Activated T-helper 17 cell treated with anti-CD3 and anti-CD28 coated beads, Interleukin-2, amount 50 U/mL, for 72 hours (primary cell): Measurements from ENCODE around the gene DNMT3B. TPM values are rescaled to one million over a fixed set of nuclear protein-coding genes. Genes with fewer than 3 reads are reported as not detected.

ENCODE experiments used
- ATAC-seq: fragments of 150-1000 bp; cut with Tn5 transposase; replicated peaks from 2 replicates; pipeline ENCODE4 v1.10.0; 2021; ENCODE audit warnings: mild to moderate bottlenecking, moderate library complexity
- H3K27ac Mint-ChIP-seq: one replicate; pipeline ENCODE4 v1.8.0; 2022; ENCODE audit warnings: mixed read lengths
- H3K27me3 Mint-ChIP-seq: one replicate; pipeline ENCODE4 v1.8.0; 2022; ENCODE audit warnings: mixed read lengths
- H3K36me3 Mint-ChIP-seq: one replicate; pipeline ENCODE4 v1.8.0; 2022; ENCODE audit warnings: low read depth, mild to moderate bottlenecking, mixed read lengths
- H3K4me1 Mint-ChIP-seq: one replicate; pipeline ENCODE4 v1.8.0; 2022; ENCODE audit warnings: mixed read lengths
- H3K4me3 Mint-ChIP-seq: one replicate; pipeline ENCODE4 v1.8.0; 2022; ENCODE audit warnings: mild to moderate bottlenecking, mixed read lengths
- H3K9me3 Mint-ChIP-seq: one replicate; pipeline ENCODE4 v1.8.0; 2022; ENCODE audit warnings: mixed read lengths
- total RNA-seq, 2 donors: library from RNA; stranded (reverse); gene quantifications; one replicate each; pipeline ENCODE4 v1.2.3, GENCODE V29; 2022

The DNMT3B gene
- total RNA-seq, 2 donors from 2014 or later = 0.16 to 0.99 TPM

DNA sequence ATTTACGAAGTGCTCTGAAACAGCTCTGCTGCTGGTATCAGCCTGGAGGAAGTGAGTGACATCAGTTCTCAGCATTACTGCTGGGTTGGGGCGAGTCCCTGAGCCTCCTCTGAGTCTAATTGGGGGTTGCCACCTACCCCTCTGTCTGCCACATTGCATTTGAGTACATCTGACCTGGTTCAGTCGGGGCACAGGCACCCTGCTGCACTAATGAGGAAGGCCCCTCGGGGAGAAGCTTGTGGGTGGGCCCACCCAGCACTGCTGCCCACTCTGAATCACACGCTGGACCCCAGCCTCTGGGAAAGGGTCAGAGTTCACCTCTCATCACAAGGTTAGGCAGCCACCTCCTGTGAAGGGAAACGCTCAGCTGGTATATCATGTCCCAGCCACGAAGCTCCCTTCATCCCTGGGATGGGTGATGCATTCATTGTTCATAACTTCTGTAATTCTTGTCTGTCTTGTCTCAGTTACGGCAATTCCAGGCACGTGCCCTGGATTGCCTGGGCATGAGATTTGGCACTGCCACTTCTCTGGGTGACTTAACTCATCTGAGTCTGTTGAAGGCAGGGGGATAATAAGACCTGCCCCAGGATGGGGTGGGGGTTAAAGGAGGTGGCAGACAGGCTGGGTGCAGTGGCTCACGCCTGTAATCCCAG, 13.3 kb downstream of the DNMT3B start:
- ATAC-seq = no peak
- Mint-ChIP-seq H3K27me3 (no peaks in the 10 kb centered on the region), H3K27ac (no peak overlapping the region), H3K9me3 (no peaks in the 10 kb centered on the region), H3K36me3 (no peaks in the 10 kb centered on the region), H3K4me1 (peaks cover 8% of the 10 kb centered on the region), H3K4me3 (no peak overlapping the region)

GRCh38 chr20:32777177-32777956, 15.2 kb downstream of the DNMT3B start:
- peak overlapping the region; percentile 12 for H3K27ac Mint-ChIP-seq
- ATAC-seq = no peak
- H3K27me3 Mint-ChIP-seq = no peaks in the 10 kb centered on the region
- H3K4me1 Mint-ChIP-seq = peaks cover 3% of the 10 kb centered on the region
- H3K36me3 Mint-ChIP-seq = no peaks in the 10 kb centered on the region
- H3K4me3 Mint-ChIP-seq = no peak overlapping the region
- no peaks in the 10 kb centered on the region for H3K9me3 Mint-ChIP-seq

DNA sequence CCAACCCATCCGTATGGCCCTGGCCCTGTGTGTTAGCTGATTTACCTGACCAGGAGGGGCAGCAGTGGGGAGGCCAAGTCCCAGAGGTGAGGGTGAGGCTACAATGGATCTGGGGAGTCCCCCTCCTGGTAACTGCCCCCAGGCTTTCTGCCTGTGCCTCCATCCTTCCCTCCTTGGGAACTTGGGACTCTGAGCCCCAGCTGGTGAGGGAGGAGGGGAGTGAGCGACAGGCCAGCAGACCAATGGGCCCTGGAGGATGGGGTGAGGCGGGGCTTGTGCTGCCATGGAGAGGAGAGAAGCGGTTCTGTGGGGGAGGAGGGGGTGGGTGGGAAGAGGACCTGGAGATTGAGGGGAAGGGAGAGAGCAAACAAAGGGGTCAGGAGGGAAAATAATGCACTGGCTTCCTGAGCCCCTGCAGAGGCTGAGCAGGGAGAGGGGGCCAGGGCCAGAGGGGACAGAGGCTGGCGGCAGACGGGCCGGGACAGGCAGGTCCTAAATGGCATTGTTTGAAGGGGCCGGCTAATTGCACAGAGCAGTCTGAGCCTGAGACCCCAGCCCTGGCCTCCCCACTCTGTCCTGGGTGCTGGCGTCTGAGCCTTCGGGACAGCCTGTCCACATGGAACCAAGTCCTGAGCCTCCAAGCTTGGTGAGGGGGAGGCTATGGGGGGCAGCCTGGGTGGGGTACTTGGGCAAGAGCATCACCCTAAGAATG, 17.5 kb downstream of the DNMT3B start:
- Mint-ChIP-seq H3K36me3 (no peaks in the 10 kb centered on the region), H3K27me3 (no peaks in the 10 kb centered on the region), H3K27ac (no peak overlapping the region), H3K9me3 (no peaks in the 10 kb centered on the region), H3K4me1 (peaks cover 3% of the 10 kb centered on the region), H3K4me3 (no peak overlapping the region)
- ATAC-seq = no peak

- H3K4me3 Mint-ChIP-seq = no peak overlapping the region
- ATAC-seq = no peak
- H3K27me3 Mint-ChIP-seq = no peaks in the 10 kb centered on the region
- H3K9me3 Mint-ChIP-seq = no peaks in the 10 kb centered on the region
- H3K36me3 Mint-ChIP-seq = no peaks in the 10 kb centered on the region
- H3K27ac Mint-ChIP-seq = no peak overlapping the region
- peaks cover 3% of the 10 kb centered on the region for H3K4me1 Mint-ChIP-seq
Measured at GRCh38 chr20:32780278-32780677, 18.1 kb downstream of the DNMT3B start.

GRCh38 chr20:32780749-32781655, 18.8 kb downstream of the DNMT3B start:
- Mint-ChIP-seq H3K27ac (no peak overlapping the region), H3K4me1 (peaks cover 3% of the 10 kb centered on the region), H3K4me3 (no peak overlapping the region), H3K36me3 (no peaks in the 10 kb centered on the region), H3K27me3 (no peaks in the 10 kb centered on the region), H3K9me3 (no peaks in the 10 kb centered on the region)
- no peak for ATAC-seq

DNA sequence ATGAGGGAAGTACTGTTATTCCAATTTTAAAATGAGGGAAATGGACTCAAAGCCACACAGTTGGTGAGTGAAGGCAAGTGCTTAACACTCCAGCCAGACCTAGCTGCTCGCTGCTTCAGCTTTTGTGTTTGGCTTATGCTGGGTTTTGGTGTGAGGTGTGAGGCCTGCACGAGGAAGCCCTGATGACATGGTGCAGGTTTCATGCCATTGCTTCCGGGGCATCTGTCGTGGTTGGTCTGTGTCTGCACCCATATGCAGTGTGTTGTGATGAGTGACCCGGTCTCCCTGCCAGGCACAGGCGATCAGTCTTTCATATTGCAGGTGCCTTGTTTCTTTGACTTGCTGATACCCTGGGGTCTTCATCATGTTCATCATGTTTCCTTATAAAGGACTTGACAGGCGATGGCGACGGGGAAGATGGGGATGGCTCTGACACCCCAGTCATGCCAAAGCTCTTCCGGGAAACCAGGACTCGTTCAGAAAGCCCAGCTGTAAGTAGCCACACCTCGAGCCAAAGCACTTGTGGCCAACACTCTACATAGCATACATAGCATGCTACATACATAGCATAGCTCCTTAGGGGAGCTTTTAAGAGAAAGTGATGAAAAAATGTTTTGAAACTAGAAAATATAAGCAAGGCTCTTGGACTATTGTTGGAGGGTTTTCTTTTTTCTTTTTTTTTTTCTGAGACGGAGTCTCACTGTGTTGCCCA, 22.3 kb downstream of the DNMT3B start:
- Mint-ChIP-seq H3K9me3 (no peaks in the 10 kb centered on the region), H3K36me3 (no peaks in the 10 kb centered on the region), H3K27ac (no peak overlapping the region), H3K4me3 (no peak overlapping the region), H3K27me3 (no peaks in the 10 kb centered on the region), H3K4me1 (no peaks in the 10 kb centered on the region)
- ATAC-seq = no peak

- Mint-ChIP-seq H3K4me3 (no peak overlapping the region), H3K27ac (peak overlapping the region; percentile 49), H3K27me3 (no peaks in the 10 kb centered on the region), H3K9me3 (no peaks in the 10 kb centered on the region), H3K4me1 (no peaks in the 10 kb centered on the region), H3K36me3 (no peaks in the 10 kb centered on the region)
- no peak for ATAC-seq
Measured at GRCh38 chr20:32786059-32786760, 24.0 kb downstream of the DNMT3B start.

GRCh38 chr20:32787168-32787567, 25.0 kb downstream of the DNMT3B start:
- H3K27me3 Mint-ChIP-seq = no peaks in the 10 kb centered on the region
- no peak for ATAC-seq
- H3K27ac Mint-ChIP-seq = peak overlapping the region; percentile 49

DNA sequence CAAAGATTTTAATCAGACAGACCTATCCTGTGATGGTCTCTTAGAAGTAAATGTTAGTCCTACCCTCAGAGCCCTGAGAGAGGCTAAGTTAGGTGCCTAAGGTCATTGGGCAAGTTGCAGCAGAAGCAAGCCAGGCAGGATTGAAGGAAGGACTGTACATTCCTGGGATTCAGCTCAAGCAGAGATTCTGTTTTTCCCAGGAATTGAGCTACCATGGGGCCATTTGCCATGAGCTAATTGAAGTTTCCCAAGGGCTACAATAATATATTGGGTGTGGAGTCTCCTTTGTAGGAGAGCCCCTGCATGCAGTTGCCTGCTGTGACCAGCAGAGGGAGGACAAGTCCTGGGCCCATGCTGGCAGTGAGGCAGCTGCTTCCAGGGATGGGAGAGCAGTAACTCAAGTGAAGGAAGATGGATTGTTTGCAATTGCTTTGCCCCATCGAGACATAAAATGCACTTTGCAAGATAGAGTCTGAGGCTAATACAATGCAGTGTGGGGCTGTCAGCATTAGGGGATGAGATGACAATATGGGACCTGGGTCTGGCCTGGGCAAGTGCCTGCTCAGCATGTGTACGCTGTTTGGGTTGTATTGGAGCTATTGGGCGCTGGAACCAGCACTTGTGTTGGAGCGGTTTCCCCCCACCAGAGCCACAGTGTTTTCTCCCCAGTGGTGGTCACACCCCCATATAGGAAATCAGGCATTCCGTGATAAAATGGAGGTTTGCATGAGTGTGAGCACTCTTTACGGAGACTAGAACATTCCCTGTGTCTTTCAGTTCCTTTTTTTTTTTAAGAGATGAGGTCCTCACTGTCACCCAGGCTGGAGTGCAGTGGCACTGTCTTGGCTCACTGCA, 27.9 kb downstream of the DNMT3B start:
- Mint-ChIP-seq H3K36me3 (no peaks in the 10 kb centered on the region), H3K27ac (no peak overlapping the region), H3K27me3 (no peaks in the 10 kb centered on the region), H3K4me3 (no peak overlapping the region), H3K4me1 (peaks cover 12% of the 10 kb centered on the region), H3K9me3 (no peaks in the 10 kb centered on the region)
- peak; percentile 84 for ATAC-seq

More at GRCh38 chr20:32787168-32787567, 25.0 kb downstream of the DNMT3B start:
- Mint-ChIP-seq H3K36me3 (no peaks in the 10 kb centered on the region), H3K4me3 (no peak overlapping the region), H3K9me3 (no peaks in the 10 kb centered on the region), H3K4me1 (no peaks in the 10 kb centered on the region)

DNA sequence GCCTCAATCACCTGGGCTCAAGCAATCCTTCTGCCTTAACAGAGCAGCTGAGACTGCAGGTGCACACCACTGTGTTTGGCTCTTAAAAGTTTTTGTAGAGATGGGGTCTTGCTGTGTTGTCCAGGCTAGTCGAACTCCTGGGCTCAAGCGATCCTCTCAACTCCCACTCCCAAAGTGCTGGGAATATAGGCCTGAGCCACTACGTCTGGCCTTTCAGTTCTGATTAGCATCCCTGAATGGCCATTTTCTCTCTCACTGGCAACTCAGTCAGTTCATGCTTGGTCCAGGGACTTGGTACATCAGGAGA, 28.5 kb downstream of the DNMT3B start:
- H3K27ac Mint-ChIP-seq = no peak overlapping the region
- peaks cover 12% of the 10 kb centered on the region for H3K4me1 Mint-ChIP-seq
- no peak for ATAC-seq
- H3K9me3 Mint-ChIP-seq = no peaks in the 10 kb centered on the region
- no peaks in the 10 kb centered on the region for H3K36me3 Mint-ChIP-seq
- H3K27me3 Mint-ChIP-seq = no peaks in the 10 kb centered on the region
- no peak overlapping the region for H3K4me3 Mint-ChIP-seq

DNA sequence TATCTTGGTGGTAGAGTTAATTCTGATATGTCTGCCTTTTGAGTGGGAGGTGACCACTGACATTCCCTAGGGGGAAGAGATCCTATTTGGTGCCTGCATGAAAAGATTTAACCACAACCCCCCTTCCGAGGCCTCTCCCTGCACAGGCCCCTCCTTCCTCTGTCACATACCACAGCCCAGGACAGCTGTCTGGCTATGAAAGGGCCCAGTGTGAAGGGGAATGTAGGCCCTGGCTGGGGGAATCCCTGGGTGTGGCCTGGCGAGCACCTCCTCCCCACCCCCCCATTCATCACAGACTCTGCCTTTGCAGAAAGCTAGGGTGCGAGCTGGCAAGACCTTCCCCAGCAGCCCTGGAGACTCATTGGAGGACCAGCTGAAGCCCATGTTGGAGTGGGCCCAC, 30.1 kb downstream of the DNMT3B start:
- H3K27ac Mint-ChIP-seq = peak overlapping the region; percentile 31
- no peaks in the 10 kb centered on the region for H3K9me3 Mint-ChIP-seq
- H3K27me3 Mint-ChIP-seq = no peaks in the 10 kb centered on the region
- H3K4me3 Mint-ChIP-seq = no peak overlapping the region
- no peaks in the 10 kb centered on the region for H3K36me3 Mint-ChIP-seq
- peak; percentile 54 for ATAC-seq
- H3K4me1 Mint-ChIP-seq = peaks cover 18% of the 10 kb centered on the region

- Mint-ChIP-seq H3K36me3 (no peaks in the 10 kb centered on the region), H3K4me3 (peak overlapping the region; percentile 53), H3K27ac (peak overlapping the region; percentile 66), H3K4me1 (peaks cover 18% of the 10 kb centered on the region), H3K27me3 (no peaks in the 10 kb centered on the region), H3K9me3 (no peaks in the 10 kb centered on the region)
- no peak for ATAC-seq
Measured at GRCh38 chr20:32792731-32793458, 30.7 kb downstream of the DNMT3B start.
